K562 (cell line): ENCODE data around the gene XRCC3. TPM values are rescaled to one million over a fixed set of nuclear protein-coding genes. Genes with fewer than 3 reads are reported as not detected.

Experiments
- ATAC-seq: fragments of 200-7000 bp; cut with Tn5 transposase; 3 replicates; pipeline ENCODE4 v1.9.1; 2020; ENCODE audit warnings: moderate library complexity
- BruUV-seq: library from RNA; stranded (reverse); fragments of 400-500 nt; replicated peaks from 2 replicates; lab custom pipeline; 2021; lab: Mats Ljungman, UMichigan
- CTCF ChIA-PET: fragments of 300-600 bp; formaldehyde crosslinking; extraction: SDS; loops from one replicate; lab custom pipeline; 2021; ENCODE audit warnings: low intra/inter-chr PET ratio; lab: Yijun Ruan, JAX
- POLR2A ChIA-PET: fragments of 300-600, 350-650 bp; sonication (Branson Sonifier 250); formaldehyde crosslinking; extraction: SDS; loops from one replicate; lab custom pipeline; 2021; ENCODE audit warnings: antibody characterized with exemption, inconsistent platforms; lab: Yijun Ruan, JAX
- DNase-seq, 4 experiments: peaks; one replicate each; pipeline versions ENCODE4 v3.0.0 to v3.0.0-alpha.2; 2011 to 2018; ENCODE audit warnings: low spot score in 3 of 4, mixed read lengths in 3 of 4; ENCODE audit errors: extremely low read depth in 1 of 4
- FAIRE-seq: peaks from 2 replicates; lab custom pipeline; 2011; peaks lifted over from hg19 to GRCh38; lab: Jason Lieb, UNC
- H2AFZ ChIP-seq: 2 replicates; pipeline ENCODE4 v1.6.0; 2011; ENCODE audit warnings: low read depth, low read length, control low read depth, inconsistent platforms
- H3K27ac ChIP-seq: fragments of 200-600 bp; 3 replicates; pipeline ENCODE4 v1.8.0; 2011; ENCODE audit warnings: low read depth, mild to moderate bottlenecking, control low read depth, inconsistent platforms, low read length, moderate library complexity, mixed read lengths; ENCODE audit errors: extremely low read depth
- H3K27me3 ChIP-seq, 2 experiments: fragments of 300-600 bp in 1 of 2; 2 replicates in 1 of 2; 3 replicates in 1 of 2; pipeline versions ENCODE4 v1.6.0 to v1.8.0; 2011; ENCODE audit warnings: inconsistent platforms in 2 of 2, low read length in 2 of 2, mild to moderate bottlenecking in 1 of 2, mixed read lengths in 1 of 2, moderate library complexity in 1 of 2; ENCODE audit not compliant: control insufficient read depth in 2 of 2, insufficient read depth in 2 of 2
- H3K36me3 ChIP-seq: fragments of 300-600 bp; 3 replicates; pipeline ENCODE4 v1.8.0; 2011; ENCODE audit warnings: mild to moderate bottlenecking, low read length, inconsistent platforms; ENCODE audit not compliant: control insufficient read depth, insufficient read depth
- H3K4me1 ChIP-seq, 2 experiments: fragments of 200-600 bp in 1 of 2; replicated peaks in 1 of 2; 2 replicates in 1 of 2; 3 replicates in 1 of 2; pipeline versions ENCODE4 v1.5.1 to v1.8.0; 2011; ENCODE audit warnings: inconsistent platforms in 2 of 2, low read length in 2 of 2, mild to moderate bottlenecking in 1 of 2, mixed read lengths in 1 of 2, moderate library complexity in 1 of 2; ENCODE audit not compliant: control insufficient read depth in 2 of 2, insufficient read depth in 2 of 2
- H3K4me2 ChIP-seq: 2 replicates; pipeline ENCODE4 v1.6.1; 2011; ENCODE audit warnings: low read length, control low read depth, inconsistent platforms, mixed read lengths; ENCODE audit not compliant: insufficient read depth
- H3K4me3 ChIP-seq: fragments of 200-600 bp; sonication (generic), shearing (Covaris generic); 2 replicates; pipeline ENCODE4 v1.5.1; 2016; ENCODE audit warnings: control low read depth, inconsistent platforms
- H3K79me2 ChIP-seq: fragments of 200-600 bp; 3 replicates; pipeline ENCODE4 v1.8.0; 2011; ENCODE audit warnings: low read length, inconsistent platforms; ENCODE audit not compliant: control insufficient read depth, insufficient read depth
- H3K9ac ChIP-seq, 2 experiments: 2 replicates each; pipeline versions ENCODE4 v1.6.0 to v1.6.1; 2011; ENCODE audit warnings: low read depth in 2 of 2, low read length in 2 of 2, control low read depth in 1 of 2, inconsistent platforms in 1 of 2, mild to moderate bottlenecking in 1 of 2, mixed read lengths in 1 of 2; ENCODE audit not compliant: insufficient read depth in 1 of 2
- H3K9me1 ChIP-seq: one replicate; pipeline ENCODE4 v1.6.0; 2011; ENCODE audit warnings: inconsistent platforms, mild to moderate bottlenecking, low read length, moderate library complexity; ENCODE audit not compliant: control insufficient read depth, insufficient read depth
- H3K9me3 ChIP-seq: replicated peaks from 2 replicates; pipeline ENCODE4 v1.5.1; 2011; ENCODE audit warnings: low read depth, low read length, inconsistent platforms; ENCODE audit not compliant: control insufficient read depth, insufficient read depth
- H4K20me1 ChIP-seq: replicated peaks from 2 replicates; pipeline ENCODE4 v1.6.1; 2011; ENCODE audit warnings: low read length, inconsistent platforms, mixed read lengths; ENCODE audit not compliant: control insufficient read depth, insufficient read depth
- HNRNPL ChIP-seq: fragments of 200-400 bp; formaldehyde crosslinking; IDR thresholded peaks from 2 replicates; pipeline ENCODE4 v1.6.1; 2017; ENCODE audit warnings: low read depth, mild to moderate bottlenecking, low read length
- HOXB6 ChIP-seq: fragments of 250-450 bp; sonication (Bioruptor Pico); IDR thresholded peaks from 2 replicates; pipeline ENCODE4 v1.5.1; 2022; ENCODE audit warnings: mild to moderate bottlenecking, borderline replicate concordance
- PHB ChIP-seq: fragments of 250-450 bp; sonication (Bioruptor Pico); IDR thresholded peaks from 2 replicates; pipeline ENCODE4 v1.5.0; 2021
- POLR2G ChIP-seq: fragments of 200-400 bp; formaldehyde crosslinking; IDR thresholded peaks from 2 replicates; pipeline ENCODE4 v1.6.1; 2017; ENCODE audit warnings: low read depth, mild to moderate bottlenecking, antibody characterized with exemption, low read length, moderate library complexity
- ZNF23 ChIP-seq: fragments of 250-450 bp; sonication (Bioruptor Pico); IDR thresholded peaks from 2 replicates; pipeline ENCODE4 v1.4.0; 2020; ENCODE audit warnings: mild to moderate bottlenecking
- WGBS: fragments of 100-300 bp; shearing (Covaris generic); methylation state at CpG from one replicate; pipeline ENCODE4 v1.1.6; 2016; ENCODE audit warnings: low coverage, mixed read lengths; ENCODE audit not compliant: insufficient coverage; ENCODE audit errors: missing lambda C conversion rate; 5-methylcytosine and 5-hydroxymethylcytosine counted together
- in situ Hi-C: fragments of 300-500 bp; cut with MboI; formaldehyde crosslinking; loops from 4 replicates; pipeline ENCODE4 v1.15.0; 2018; ENCODE audit warnings: inconsistent platforms, mixed read lengths
- intact Hi-C: fragments of 100-400 bp; cut with micrococcal nuclease; formaldehyde crosslinking; loops from 2 replicates; pipeline ENCODE4 v1.14.2; 2022
- polyA plus RNA-seq, 8 experiments: library from polyadenylated mRNA; depleted of rRNA in 4 of 8; stranded (reverse) in 5 of 8; unstranded in 3 of 8; fragments of >200 nt; fragmentation: Nextera tagmentation in 2 of 8; fragmentation: Illumina TruSeq in 1 of 8; extraction: Ambion mirVana in 2 of 8; extraction: Trizol in 1 of 8; gene quantifications; 2 replicates each; pipeline versions ENCODE4 v1.2.1 to v1.2.3, GENCODE V29; 2011 to 2014; ENCODE audit warnings: inconsistent platforms in 1 of 8, missing spikeins in 1 of 8
- total RNA-seq, 7 experiments: library from RNA; depleted of rRNA in 6 of 7; stranded (reverse); fragments of >200 nt in 6 of 7; fragmentation: Illumina TruSeq in 2 of 7; extraction: Trizol in 2 of 7; gene quantifications; 2 replicates each; pipeline versions ENCODE4 v1.2.1 to v1.2.3, GENCODE V29; 2011 to 2021; ENCODE audit warnings: low replicate concordance in 1 of 7

The XRCC3 gene
- total and polyA plus RNA-seq, 9 of the 15 experiments (the other 6 are each of a cell fraction or from before 2014, with no cell fraction given) = 0.34 to 59.3 (median 30.3) TPM

DNA sequence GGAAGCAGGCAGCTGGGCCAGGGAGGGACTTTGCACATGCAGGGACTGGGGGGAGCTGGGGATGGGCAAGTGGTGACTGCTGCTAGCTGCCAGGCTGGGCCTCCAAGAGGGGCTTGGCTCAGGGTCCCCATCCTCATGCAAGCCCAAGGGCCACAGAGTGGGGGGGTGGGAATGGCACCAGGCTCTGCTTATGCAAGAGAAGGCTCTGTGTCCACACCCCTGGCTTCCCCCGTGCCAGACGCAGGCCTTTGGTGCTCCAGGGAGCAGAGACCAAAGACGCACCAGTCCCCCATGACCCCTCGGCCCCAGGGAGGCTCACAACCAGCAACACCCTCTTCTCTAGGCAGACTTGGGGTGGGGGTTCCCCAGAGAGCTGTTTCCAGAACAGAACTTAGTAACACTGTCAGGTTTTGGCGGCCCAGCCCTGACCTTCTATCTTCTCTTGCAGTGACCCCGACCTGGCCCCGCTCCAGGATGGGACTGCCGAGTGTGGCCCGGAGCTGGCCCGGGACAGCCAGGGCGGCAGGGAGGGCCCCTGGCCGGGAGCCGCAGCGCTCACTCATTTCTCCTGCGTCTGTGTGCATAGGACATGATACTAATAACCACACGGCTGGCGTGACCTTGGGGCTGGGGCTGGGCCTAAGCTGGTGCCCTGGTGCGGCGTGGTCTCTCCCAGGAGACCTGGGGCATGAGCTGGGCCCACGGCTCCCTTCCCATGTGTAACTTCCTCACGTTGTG, 14.3 kb downstream of the XRCC3 start:
- Histone ChIP-seq H3K36me3 (peaks cover 89% of the 10 kb centered on the region; the same call in 2 of the 3 replicates), H3K79me2 (no peaks in the 10 kb centered on the region), H4K20me1 (no peaks in the 10 kb centered on the region; the same call in 1 of the 2 replicates), H3K4me3 (no peak overlapping the region), H3K27me3 (no peaks in the 10 kb centered on the region), H3K4me2 (no peak overlapping the region), H3K4me1 (peaks cover 0 to 40% of the 10 kb centered on the region in 2 experiments; a peak in 2 of 5 replicates), H2AFZ (no peak overlapping the region), H3K9me3 (no peaks in the 10 kb centered on the region), H3K9me1 (no peaks in the 10 kb centered on the region), H3K9ac (peak overlapping the region in 1 of 2 experiments; percentile 35; a peak in 1 of 4 replicates), H3K27ac (no peak overlapping the region)
- FAIRE-seq (no peak), ATAC-seq (no peak), DNase-seq (no peak)
- no TSS peak for BruUV-seq
- ChIA-PET POLR2A (interaction anchor here (0.6 to 1.0 kb wide), 4 partner anchors 13 to 141 kb away, joined by 3 to 4 read pairs (median 3); no protein-coding TSS in a partner anchor), CTCF (no interaction called here)
- TF ChIP-seq PHB (CRISPR knock-in tag) (no peak), HNRNPL (no peak), ZNF23 (no peak), HOXB6 (CRISPR knock-in tag) (no peak), POLR2G (peak; percentile 73)
- 83% methylated on average over 16 of the region's 21 CpGs for WGBS
- in situ Hi-C loops = no loop called here
- intact Hi-C loops = no loop called here
